Neural progenitor cell (in vitro differentiated cells): ENCODE data around the gene LMF1.
"Not testable (repeated sequence)": the region's sequence is repeated elsewhere in the genome, so short reads cannot be mapped to it uniquely, and the experiment has no call there.

ENCODE experiments used
- EZH2 ChIP-seq: fragments of 200-600 bp; sonication (generic); IDR thresholded peaks from 2 replicates; pipeline ENCODE4 v1.6.1; 2017; ENCODE audit warnings: antibody characterized with exemption, mild to moderate bottlenecking, moderate library complexity
- EZH2phosphoT487 ChIP-seq: fragments of 200-600 bp; sonication (generic); IDR thresholded peaks from 2 replicates; pipeline ENCODE4 v1.6.1; 2017; ENCODE audit warnings: antibody characterized with exemption
- TF ChIP-seq, protein P1 (sequence below): fragments of 200-600 bp; sonication (generic); IDR thresholded peaks from 2 replicates; pipeline ENCODE4 v1.5.1; 2017; ENCODE audit warnings: antibody characterized with exemption, mild to moderate bottlenecking

DNA sequence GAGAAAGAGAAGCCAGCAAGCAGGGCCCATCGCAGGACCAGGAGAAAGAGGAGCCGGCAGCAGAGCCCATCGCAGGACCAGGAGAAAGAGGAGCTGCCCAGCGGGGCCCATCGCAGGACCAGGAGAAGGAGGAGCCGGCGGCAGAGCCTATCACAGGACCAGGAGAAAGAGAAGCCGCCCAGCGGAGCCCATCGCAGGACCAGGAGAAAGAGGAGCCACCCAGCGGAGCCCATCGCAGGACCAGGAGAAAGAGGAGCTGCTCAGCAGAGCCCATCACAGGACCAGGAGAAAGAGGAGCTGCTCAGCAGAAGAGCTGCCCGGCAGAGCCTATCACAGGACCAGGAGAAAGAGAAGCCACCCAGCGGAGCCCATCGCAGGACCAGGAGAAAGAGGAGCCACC lies 88.1 kb downstream of the LMF1 start:
- TF ChIP-seq EZH2, EZH2phosphoT487: not testable (repeated sequence)
- TF ChIP-seq, protein P1, sequence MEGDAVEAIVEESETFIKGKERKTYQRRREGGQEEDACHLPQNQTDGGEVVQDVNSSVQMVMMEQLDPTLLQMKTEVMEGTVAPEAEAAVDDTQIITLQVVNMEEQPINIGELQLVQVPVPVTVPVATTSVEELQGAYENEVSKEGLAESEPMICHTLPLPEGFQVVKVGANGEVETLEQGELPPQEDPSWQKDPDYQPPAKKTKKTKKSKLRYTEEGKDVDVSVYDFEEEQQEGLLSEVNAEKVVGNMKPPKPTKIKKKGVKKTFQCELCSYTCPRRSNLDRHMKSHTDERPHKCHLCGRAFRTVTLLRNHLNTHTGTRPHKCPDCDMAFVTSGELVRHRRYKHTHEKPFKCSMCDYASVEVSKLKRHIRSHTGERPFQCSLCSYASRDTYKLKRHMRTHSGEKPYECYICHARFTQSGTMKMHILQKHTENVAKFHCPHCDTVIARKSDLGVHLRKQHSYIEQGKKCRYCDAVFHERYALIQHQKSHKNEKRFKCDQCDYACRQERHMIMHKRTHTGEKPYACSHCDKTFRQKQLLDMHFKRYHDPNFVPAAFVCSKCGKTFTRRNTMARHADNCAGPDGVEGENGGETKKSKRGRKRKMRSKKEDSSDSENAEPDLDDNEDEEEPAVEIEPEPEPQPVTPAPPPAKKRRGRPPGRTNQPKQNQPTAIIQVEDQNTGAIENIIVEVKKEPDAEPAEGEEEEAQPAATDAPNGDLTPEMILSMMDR: not testable (repeated sequence)
